Measurements from ENCODE around the gene FOXRED1. TPM values are rescaled to one million over a fixed set of nuclear protein-coding genes. Genes with fewer than 3 reads are reported as not detected.
A peak's percentile ranks its signal among the peaks of the same experiment; 100 is the strongest.

FOXRED1 gene
- total and polyA plus RNA-seq, 9 of the 15 experiments (the other 6 are each of a cell fraction or from before 2014, with no cell fraction given) = 14.1 to 94.4 (median 53.1) TPM

GRCh38 chr11:126310200-126310991, 41.4 kb downstream of the FOXRED1 start (continued):
- TF ChIP-seq, protein P1, sequence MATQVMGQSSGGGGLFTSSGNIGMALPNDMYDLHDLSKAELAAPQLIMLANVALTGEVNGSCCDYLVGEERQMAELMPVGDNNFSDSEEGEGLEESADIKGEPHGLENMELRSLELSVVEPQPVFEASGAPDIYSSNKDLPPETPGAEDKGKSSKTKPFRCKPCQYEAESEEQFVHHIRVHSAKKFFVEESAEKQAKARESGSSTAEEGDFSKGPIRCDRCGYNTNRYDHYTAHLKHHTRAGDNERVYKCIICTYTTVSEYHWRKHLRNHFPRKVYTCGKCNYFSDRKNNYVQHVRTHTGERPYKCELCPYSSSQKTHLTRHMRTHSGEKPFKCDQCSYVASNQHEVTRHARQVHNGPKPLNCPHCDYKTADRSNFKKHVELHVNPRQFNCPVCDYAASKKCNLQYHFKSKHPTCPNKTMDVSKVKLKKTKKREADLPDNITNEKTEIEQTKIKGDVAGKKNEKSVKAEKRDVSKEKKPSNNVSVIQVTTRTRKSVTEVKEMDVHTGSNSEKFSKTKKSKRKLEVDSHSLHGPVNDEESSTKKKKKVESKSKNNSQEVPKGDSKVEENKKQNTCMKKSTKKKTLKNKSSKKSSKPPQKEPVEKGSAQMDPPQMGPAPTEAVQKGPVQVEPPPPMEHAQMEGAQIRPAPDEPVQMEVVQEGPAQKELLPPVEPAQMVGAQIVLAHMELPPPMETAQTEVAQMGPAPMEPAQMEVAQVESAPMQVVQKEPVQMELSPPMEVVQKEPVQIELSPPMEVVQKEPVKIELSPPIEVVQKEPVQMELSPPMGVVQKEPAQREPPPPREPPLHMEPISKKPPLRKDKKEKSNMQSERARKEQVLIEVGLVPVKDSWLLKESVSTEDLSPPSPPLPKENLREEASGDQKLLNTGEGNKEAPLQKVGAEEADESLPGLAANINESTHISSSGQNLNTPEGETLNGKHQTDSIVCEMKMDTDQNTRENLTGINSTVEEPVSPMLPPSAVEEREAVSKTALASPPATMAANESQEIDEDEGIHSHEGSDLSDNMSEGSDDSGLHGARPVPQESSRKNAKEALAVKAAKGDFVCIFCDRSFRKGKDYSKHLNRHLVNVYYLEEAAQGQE (IDR thresholded peaks at IDR 0.05; ENCODE audit: borderline replicate concordance) = peak; percentile 92
- TF ChIP-seq, protein P1 (CRISPR knock-in tag; IDR thresholded peaks at IDR 0.05; ENCODE audit: low read depth) = no peak
- TF ChIP-seq MYNN (IDR thresholded peaks at IDR 0.05) = no peak
- no peak for TF ChIP-seq MYNN (CRISPR knock-in tag; IDR thresholded peaks at IDR 0.05)
- peak; percentile 72 for TF ChIP-seq CC2D1A (IDR thresholded peaks at IDR 0.05)
- TF ChIP-seq NFATC3 (IDR thresholded peaks at IDR 0.05) = no peak
- TF ChIP-seq ARID2 (IDR thresholded peaks at IDR 0.05) = peak; percentile 85
- TF ChIP-seq RBM25 (IDR thresholded peaks at IDR 0.05; ENCODE audit: low read depth, low read length, severe bottlenecking) = no peak
- TF ChIP-seq ZNF57 (CRISPR knock-in tag; IDR thresholded peaks at IDR 0.05) = no peak
- no peak for TF ChIP-seq ELF1 (tag; IDR thresholded peaks at IDR 0.05)
- no peak for TF ChIP-seq MTA1 (IDR thresholded peaks at IDR 0.05; ENCODE audit: borderline replicate concordance)
- no peak for TF ChIP-seq RFX5 (IDR thresholded peaks at IDR 0.05; ENCODE audit: low read depth, low read length)
- TF ChIP-seq POLR2H (tag; IDR thresholded peaks at IDR 0.05; ENCODE audit: low read depth) = no peak
- TF ChIP-seq, protein P2, sequence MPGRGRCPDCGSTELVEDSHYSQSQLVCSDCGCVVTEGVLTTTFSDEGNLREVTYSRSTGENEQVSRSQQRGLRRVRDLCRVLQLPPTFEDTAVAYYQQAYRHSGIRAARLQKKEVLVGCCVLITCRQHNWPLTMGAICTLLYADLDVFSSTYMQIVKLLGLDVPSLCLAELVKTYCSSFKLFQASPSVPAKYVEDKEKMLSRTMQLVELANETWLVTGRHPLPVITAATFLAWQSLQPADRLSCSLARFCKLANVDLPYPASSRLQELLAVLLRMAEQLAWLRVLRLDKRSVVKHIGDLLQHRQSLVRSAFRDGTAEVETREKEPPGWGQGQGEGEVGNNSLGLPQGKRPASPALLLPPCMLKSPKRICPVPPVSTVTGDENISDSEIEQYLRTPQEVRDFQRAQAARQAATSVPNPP (IDR thresholded peaks at IDR 0.05; ENCODE audit: borderline replicate concordance, insufficient read depth, insufficient read length) = no peak
- TF ChIP-seq, protein P3, sequence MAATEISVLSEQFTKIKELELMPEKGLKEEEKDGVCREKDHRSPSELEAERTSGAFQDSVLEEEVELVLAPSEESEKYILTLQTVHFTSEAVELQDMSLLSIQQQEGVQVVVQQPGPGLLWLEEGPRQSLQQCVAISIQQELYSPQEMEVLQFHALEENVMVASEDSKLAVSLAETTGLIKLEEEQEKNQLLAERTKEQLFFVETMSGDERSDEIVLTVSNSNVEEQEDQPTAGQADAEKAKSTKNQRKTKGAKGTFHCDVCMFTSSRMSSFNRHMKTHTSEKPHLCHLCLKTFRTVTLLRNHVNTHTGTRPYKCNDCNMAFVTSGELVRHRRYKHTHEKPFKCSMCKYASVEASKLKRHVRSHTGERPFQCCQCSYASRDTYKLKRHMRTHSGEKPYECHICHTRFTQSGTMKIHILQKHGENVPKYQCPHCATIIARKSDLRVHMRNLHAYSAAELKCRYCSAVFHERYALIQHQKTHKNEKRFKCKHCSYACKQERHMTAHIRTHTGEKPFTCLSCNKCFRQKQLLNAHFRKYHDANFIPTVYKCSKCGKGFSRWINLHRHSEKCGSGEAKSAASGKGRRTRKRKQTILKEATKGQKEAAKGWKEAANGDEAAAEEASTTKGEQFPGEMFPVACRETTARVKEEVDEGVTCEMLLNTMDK (IDR thresholded peaks at IDR 0.05; ENCODE audit: borderline replicate concordance, insufficient read depth, low read depth, low read length, poor library complexity, severe bottlenecking) = peak; percentile 20
- TF ChIP-seq CREM (IDR thresholded peaks at IDR 0.05; ENCODE audit: low read depth) = 0 out of 2 replicates have a peak, but pooled peaks have one; percentile 33
- TF ChIP-seq ZFP1 (CRISPR knock-in tag; IDR thresholded peaks at IDR 0.05) = no peak

Data from K562 (cell line).